ENCODE measurements around the gene ZFP3.
"Not testable (repeated sequence)": the region's sequence is repeated elsewhere in the genome, so short reads cannot be mapped to it uniquely, and the experiment has no call there.

DNA sequence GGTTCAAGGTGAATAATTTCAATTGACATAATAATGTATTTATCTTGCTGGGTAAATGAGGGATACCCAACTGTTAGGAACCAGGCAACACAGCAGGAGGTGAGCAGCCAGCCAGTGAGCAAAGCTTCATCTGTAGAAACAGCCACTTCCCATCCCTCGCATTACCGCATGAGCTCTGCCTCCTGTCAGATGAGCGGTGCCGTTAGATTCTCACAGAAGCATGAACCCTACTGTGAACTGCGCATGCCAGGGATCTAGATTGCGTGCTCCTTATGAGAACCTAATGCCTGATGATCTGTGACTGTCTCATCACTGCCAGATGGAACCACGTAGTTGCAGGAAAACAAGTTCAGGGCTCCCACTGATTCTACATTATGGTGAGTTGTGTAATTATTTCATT lies 46.6 kb downstream of the ZFP3 start:
- TF ChIP-seq, protein P1, sequence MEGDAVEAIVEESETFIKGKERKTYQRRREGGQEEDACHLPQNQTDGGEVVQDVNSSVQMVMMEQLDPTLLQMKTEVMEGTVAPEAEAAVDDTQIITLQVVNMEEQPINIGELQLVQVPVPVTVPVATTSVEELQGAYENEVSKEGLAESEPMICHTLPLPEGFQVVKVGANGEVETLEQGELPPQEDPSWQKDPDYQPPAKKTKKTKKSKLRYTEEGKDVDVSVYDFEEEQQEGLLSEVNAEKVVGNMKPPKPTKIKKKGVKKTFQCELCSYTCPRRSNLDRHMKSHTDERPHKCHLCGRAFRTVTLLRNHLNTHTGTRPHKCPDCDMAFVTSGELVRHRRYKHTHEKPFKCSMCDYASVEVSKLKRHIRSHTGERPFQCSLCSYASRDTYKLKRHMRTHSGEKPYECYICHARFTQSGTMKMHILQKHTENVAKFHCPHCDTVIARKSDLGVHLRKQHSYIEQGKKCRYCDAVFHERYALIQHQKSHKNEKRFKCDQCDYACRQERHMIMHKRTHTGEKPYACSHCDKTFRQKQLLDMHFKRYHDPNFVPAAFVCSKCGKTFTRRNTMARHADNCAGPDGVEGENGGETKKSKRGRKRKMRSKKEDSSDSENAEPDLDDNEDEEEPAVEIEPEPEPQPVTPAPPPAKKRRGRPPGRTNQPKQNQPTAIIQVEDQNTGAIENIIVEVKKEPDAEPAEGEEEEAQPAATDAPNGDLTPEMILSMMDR (IDR thresholded peaks at IDR 0.05) = not testable (repeated sequence)
- not testable (repeated sequence) for TF ChIP-seq POLR2A (IDR thresholded peaks at IDR 0.05)
